Right hindlimb (tissue), 1 donor: ENCODE results near the gene SCAPER.
"Not testable (repeated sequence)": the region's sequence is repeated elsewhere in the genome, so short reads cannot be mapped to it uniquely, and the experiment has no call there.

Source experiments
- DNase-seq: peaks from one replicate; pipeline ENCODE4 v3.0.0-alpha.2; 2018

The SCAPER gene

GRCh38 chr15:76904461-76905012 is 603 bp downstream of the SCAPER start:
- peak; percentile 44 for DNase-seq

GRCh38 chr15:76903251-76903681 is 1.9 kb downstream of the SCAPER start:
- DNase-seq, result no peak

- no peak for DNase-seq
Measured at GRCh38 chr15:76901965-76902364, 3.2 kb downstream of the SCAPER start.

GRCh38 chr15:76899931-76900310 is 5.2 kb downstream of the SCAPER start:
- not testable (repeated sequence) for DNase-seq

- not testable (repeated sequence) for DNase-seq
Measured at GRCh38 chr15:76899176-76899930, 5.8 kb downstream of the SCAPER start.

GRCh38 chr15:76898102-76898501 is 7.0 kb downstream of the SCAPER start:
- no peak for DNase-seq

GRCh38 chr15:76894174-76894573 is 11.0 kb downstream of the SCAPER start:
- DNase-seq, result no peak

- not testable (repeated sequence) for DNase-seq
Measured at GRCh38 chr15:76892836-76893235, 12.3 kb downstream of the SCAPER start.

- not testable (repeated sequence) for DNase-seq
Measured at GRCh38 chr15:76887280-76888141, 17.6 kb downstream of the SCAPER start.

GRCh38 chr15:76885212-76885611 is 19.9 kb downstream of the SCAPER start:
- DNase-seq, result no peak

- no peak for DNase-seq
Measured at GRCh38 chr15:76875911-76876310, 29.2 kb downstream of the SCAPER start.

GRCh38 chr15:76873066-76873465 is 32.1 kb downstream of the SCAPER start:
- not testable (repeated sequence) for DNase-seq

GRCh38 chr15:76871930-76872329 is 33.2 kb downstream of the SCAPER start:
- no peak for DNase-seq

- DNase-seq, result no peak
Measured at GRCh38 chr15:76868740-76869139, 36.4 kb downstream of the SCAPER start.

- no peak for DNase-seq
Measured at GRCh38 chr15:76866716-76867321, 38.3 kb downstream of the SCAPER start.

GRCh38 chr15:76866008-76866407 is 39.1 kb downstream of the SCAPER start:
- DNase-seq, result no peak

- DNase-seq, result no peak
Measured at GRCh38 chr15:76865548-76865991, 39.6 kb downstream of the SCAPER start.

GRCh38 chr15:76864586-76864985 is 40.6 kb downstream of the SCAPER start:
- DNase-seq, result no peak

GRCh38 chr15:76863693-76864092 is 41.4 kb downstream of the SCAPER start:
- DNase-seq, result no peak

- no peak for DNase-seq
Measured at GRCh38 chr15:76863123-76863522, 42.0 kb downstream of the SCAPER start.

GRCh38 chr15:76861815-76862397 is 43.2 kb downstream of the SCAPER start:
- DNase-seq, result no peak

- no peak for DNase-seq
Measured at GRCh38 chr15:76860201-76860600, 44.9 kb downstream of the SCAPER start.

- not testable (repeated sequence) for DNase-seq
Measured at GRCh38 chr15:76850367-76850766, 54.8 kb downstream of the SCAPER start.
